CD4-positive, alpha-beta T cell (primary cell): ENCODE results near the gene RNPC3. TPM values are rescaled to one million over a fixed set of nuclear protein-coding genes. Genes with fewer than 3 reads are reported as not detected.

Experiments used
- ATAC-seq: fragments of 200-7000 bp; cut with Tn5 transposase; one replicate; pipeline ENCODE4 v1.10.0; 2022; ENCODE audit warnings: mild to moderate bottlenecking; ENCODE audit not compliant: poor library complexity
- CTCF ChIA-PET: fragments of 350-600 bp; sonication (Branson Sonifier 250); formaldehyde crosslinking; loops from one replicate; lab custom pipeline; 2021; ENCODE audit warnings: antibody characterized with exemption, inconsistent platforms; lab: Charles Lee
- POLR2A ChIA-PET: fragments of 350-600 bp; sonication (Branson Sonifier 250); formaldehyde crosslinking; loops from one replicate; lab custom pipeline; 2021; ENCODE audit warnings: antibody characterized with exemption, inconsistent platforms; lab: Charles Lee
- DNase-seq, 14 experiments: peaks; one replicate each; pipeline ENCODE4 v3.0.0-alpha.2; 2013 to 2020; ENCODE audit warnings: mixed read lengths in 2 of 14
- H3K27ac ChIP-seq, 2 donors: one replicate each; pipeline versions ENCODE4 v1.5.1 to v1.7.0; 2013; ENCODE audit warnings: low read length in 2 of 2, low read depth in 1 of 2, mild to moderate bottlenecking in 1 of 2
- H3K27me3 ChIP-seq, 2 experiments: 1 replicate in 1 of 2; 2 replicates in 1 of 2; pipeline versions ENCODE4 v1.6.1 to v1.7.0; 2013; ENCODE audit warnings: low read length in 2 of 2, control low read depth in 1 of 2, mild to moderate bottlenecking in 1 of 2, moderate library complexity in 1 of 2; ENCODE audit not compliant: insufficient read depth in 2 of 2, control insufficient read depth in 1 of 2
- H3K36me3 ChIP-seq: one replicate; pipeline ENCODE4 v1.6.1; 2013; ENCODE audit warnings: low read length, control low read depth; ENCODE audit not compliant: insufficient read depth
- H3K4me1 ChIP-seq: one replicate; pipeline ENCODE4 v1.6.1; 2013; ENCODE audit warnings: low read length, control low read depth; ENCODE audit not compliant: insufficient read depth
- H3K4me3 ChIP-seq: one replicate; pipeline ENCODE4 v1.5.1; 2013; ENCODE audit warnings: mild to moderate bottlenecking, low read length, moderate library complexity
- H3K9me3 ChIP-seq, 2 experiments: 1 replicate in 1 of 2; 2 replicates in 1 of 2; pipeline versions ENCODE4 v1.6.1 to v1.7.0; 2013; ENCODE audit warnings: low read length in 2 of 2, mild to moderate bottlenecking in 2 of 2, control low read depth in 1 of 2, moderate library complexity in 1 of 2; ENCODE audit not compliant: control insufficient read depth in 1 of 2, insufficient read depth in 1 of 2
- H3K27ac Mint-ChIP-seq: one replicate; pipeline ENCODE4 v1.8.0; 2020; ENCODE audit warnings: mixed read lengths
- H3K27me3 Mint-ChIP-seq: one replicate; pipeline ENCODE4 v1.8.0; 2021; ENCODE audit warnings: mixed read lengths
- H3K36me3 Mint-ChIP-seq: one replicate; pipeline ENCODE4 v1.8.0; 2021; ENCODE audit warnings: low read depth, mixed read lengths
- H3K4me1 Mint-ChIP-seq: one replicate; pipeline ENCODE4 v1.8.0; 2021; ENCODE audit warnings: low read depth, mixed read lengths
- H3K4me3 Mint-ChIP-seq: one replicate; pipeline ENCODE4 v1.8.0; 2020; ENCODE audit warnings: mild to moderate bottlenecking, mixed read lengths
- H3K9me3 Mint-ChIP-seq: one replicate; pipeline ENCODE4 v1.8.0; 2020; ENCODE audit warnings: mixed read lengths
- CTCF ChIP-seq: fragments of 200-600 bp; IDR thresholded peaks from one replicate; pipeline ENCODE4 v1.8.0; 2022; ENCODE audit warnings: antibody characterized with exemption, mild to moderate bottlenecking
- intact Hi-C, 2 experiments: fragments of 100-400 bp; cut with DNase I in 1 of 2; cut with micrococcal nuclease in 1 of 2; formaldehyde crosslinking; loops; one replicate each; pipeline versions ENCODE4 v1.15.1 to v1.9.0; 2023 to 2025; cut with DNase I, micrococcal nuclease
- total RNA-seq, 174 experiments: library from RNA in 2 of 174; stranded (reverse) in 2 of 174; gene quantifications; one replicate each; pipeline ENCODE4 v1.2.3 and lab custom pipeline; 2021 to 2026

The RNPC3 gene
- total RNA-seq, 2 experiments from 2014 or later, result 48.6 to 52.5 TPM

DNA sequence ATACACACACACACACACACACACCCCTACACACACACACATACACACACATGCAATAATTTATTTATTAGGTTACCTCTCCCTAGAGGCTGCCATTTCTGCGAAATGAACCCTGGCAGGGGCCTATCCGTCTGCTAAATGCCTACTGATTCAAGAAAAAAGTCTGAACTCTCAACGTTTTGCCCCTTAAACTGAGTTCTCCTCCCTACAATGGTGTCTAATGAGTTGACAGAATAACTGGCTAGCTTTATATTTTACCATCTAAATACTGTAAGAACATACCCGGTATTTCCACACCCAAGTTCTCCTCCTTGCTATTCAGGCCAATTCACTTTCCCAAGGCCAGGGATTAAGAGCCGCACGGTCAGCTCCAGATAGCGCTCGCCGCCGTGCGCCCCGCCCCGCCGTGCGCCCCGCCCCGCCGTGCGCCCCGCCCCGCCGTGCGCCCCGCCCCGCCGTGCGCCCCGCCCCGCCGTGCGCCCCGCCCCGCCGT, 339 bp upstream of the RNPC3 start:
- POLR2A ChIA-PET, result interaction anchor here (1.0 to 2.2 kb wide), 2 partner anchors 10 to 11 kb away, joined by 3 to 16 read pairs; no protein-coding TSS in a partner anchor
- Mint-ChIP-seq H3K27me3 (no peaks in the 10 kb centered on the region), H3K27ac (peak overlapping the region; percentile 98), H3K4me1 (peaks cover 49% of the 10 kb centered on the region), H3K9me3 (no peaks in the 10 kb centered on the region), H3K36me3 (peaks cover 31% of the 10 kb centered on the region), H3K4me3 (peak overlapping the region; percentile 89)
- peaks cover 9% of the 10 kb centered on the region for H3K36me3 ChIP-seq
- intact Hi-C loops, result no loop called here
- peak overlapping the region; percentile 51 for H3K4me3 ChIP-seq
- H3K4me1 ChIP-seq, result peaks cover 11% of the 10 kb centered on the region
- no peak for TF ChIP-seq CTCF
- CTCF ChIA-PET, result interaction anchor here (2.2 kb wide), 1 partner anchor 10 kb away, joined by 14 read pairs; no protein-coding TSS in a partner anchor
- peak; percentile 18 for ATAC-seq
- H3K27me3 ChIP-seq, result no peaks in the 10 kb centered on the region
- H3K27ac ChIP-seq, result peak overlapping the region in 1 of 2 donors; percentile 19
- no peaks in the 10 kb centered on the region for H3K9me3 ChIP-seq
- DNase-seq, result peak in 5 of 14 experiments; percentile 1 to 67 (median 42)

GRCh38 chr1:103527331-103527730, 1.8 kb downstream of the RNPC3 start:
- ChIA-PET POLR2A (no interaction called here), CTCF (interaction anchor here (1.6 kb wide), 1 partner anchor 12 kb away, joined by 3 read pairs; no protein-coding TSS in a partner anchor)
- no peak for DNase-seq
- Mint-ChIP-seq H3K4me3 (peak overlapping the region; percentile 86), H3K4me1 (peaks cover 71% of the 10 kb centered on the region), H3K9me3 (no peaks in the 10 kb centered on the region), H3K27me3 (no peaks in the 10 kb centered on the region), H3K27ac (peak overlapping the region; percentile 38), H3K36me3 (peaks cover 53% of the 10 kb centered on the region)
- Histone ChIP-seq H3K4me1 (peaks cover 11% of the 10 kb centered on the region), H3K27me3 (no peaks in the 10 kb centered on the region), H3K36me3 (peaks cover 22% of the 10 kb centered on the region), H3K9me3 (no peaks in the 10 kb centered on the region), H3K27ac (no peak overlapping the region), H3K4me3 (no peak overlapping the region)
- TF ChIP-seq CTCF, result no peak
- no peak for ATAC-seq
- intact Hi-C loops, result no loop called here

DNA sequence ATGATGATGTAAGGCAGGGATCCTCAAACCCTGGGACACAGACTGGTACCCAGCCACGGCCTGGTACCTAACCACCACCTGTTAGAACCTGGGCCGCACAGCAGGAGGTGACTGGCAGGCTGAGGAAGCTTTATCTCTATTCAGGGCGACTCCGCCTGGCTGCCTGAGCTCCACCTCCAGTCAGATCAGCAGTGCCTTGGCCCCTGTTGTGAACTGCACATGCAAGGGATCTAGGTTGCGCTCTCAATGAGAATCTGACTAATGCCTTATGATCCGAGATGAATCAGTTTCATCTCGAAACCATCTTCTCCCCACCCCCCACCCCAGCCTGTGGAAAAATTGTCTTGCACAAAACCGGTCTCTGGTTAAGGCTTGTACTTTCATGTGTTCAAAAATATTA, 4.2 kb downstream of the RNPC3 start:
- Mint-ChIP-seq H3K27me3 (no peaks in the 10 kb centered on the region), H3K4me1 (peaks cover 86% of the 10 kb centered on the region), H3K4me3 (peak overlapping the region; percentile 8), H3K9me3 (no peaks in the 10 kb centered on the region), H3K27ac (no peak overlapping the region), H3K36me3 (peaks cover 74% of the 10 kb centered on the region)
- H3K36me3 ChIP-seq, result peaks cover 42% of the 10 kb centered on the region
- H3K27ac ChIP-seq, result no peak overlapping the region
- no peak for TF ChIP-seq CTCF
- H3K4me1 ChIP-seq, result peaks cover 9% of the 10 kb centered on the region
- intact Hi-C loops, result no loop called here
- ChIA-PET POLR2A (no interaction called here), CTCF (no interaction called here)
- H3K9me3 ChIP-seq, result no peaks in the 10 kb centered on the region
- peak; percentile 14 for ATAC-seq
- H3K27me3 ChIP-seq, result no peaks in the 10 kb centered on the region
- no peak overlapping the region for H3K4me3 ChIP-seq
- peak in 7 of 14 experiments; percentile 2 to 24 (median 13) for DNase-seq
